ENCODE results near the gene ZNF451. TPM values are rescaled to one million over a fixed set of nuclear protein-coding genes. Genes with fewer than 3 reads are reported as not detected.

The ZNF451 gene
- total and polyA plus RNA-seq, 2 donors (not counting 1 experiment from before 2014, with no cell fraction given), result 25.9 to 86.3 TPM

DNA sequence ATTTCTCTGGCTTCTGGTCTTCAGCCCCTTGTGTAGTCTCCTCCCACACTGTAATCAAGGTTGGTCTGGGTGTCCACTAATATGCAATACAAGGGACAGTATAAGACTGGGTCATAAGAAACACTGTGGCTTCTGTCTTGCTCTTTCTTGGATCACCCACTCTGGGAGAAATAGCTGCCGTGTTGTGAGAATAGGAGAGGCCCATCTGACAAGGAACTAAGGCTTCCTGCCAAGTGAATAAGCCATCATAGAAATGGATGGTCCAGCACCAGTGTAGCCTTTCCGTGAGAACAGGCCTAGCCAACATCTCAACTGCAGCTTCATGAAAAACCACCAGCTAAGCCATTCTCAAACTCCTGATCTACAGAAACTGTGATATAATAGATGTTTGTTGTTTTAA is 105.5 kb downstream of the ZNF451 start:
- no peaks in the 10 kb centered on the region for H3K4me1 ChIP-seq (ENCODE audit: control insufficient read depth in 2 of 2, insufficient read depth in 2 of 2, low read length in 2 of 2)
- ATAC-seq (ENCODE audit: low read depth) (no peak), DNase-seq (no peak)
- H3K27me3 ChIP-seq (replicated peaks in 1 of 4; ENCODE audit: control extremely low read depth in 1 of 4, control insufficient read depth in 3 of 4, insufficient read depth in 4 of 4, low read length in 3 of 4), result no peaks in the 10 kb centered on the region
- Mint-ChIP-seq H3K4me3 (no peak overlapping the region), H3K27ac (no peak overlapping the region), H3K27me3 (no peaks in the 10 kb centered on the region), H3K4me1 (no peaks in the 10 kb centered on the region), H3K9me3 (ENCODE audit: insufficient read depth) (no peaks in the 10 kb centered on the region)
- TF ChIP-seq EZH2 (IDR thresholded peaks at IDR 0.05; ENCODE audit: borderline replicate concordance, insufficient read depth, low read depth, low read length, poor library complexity, severe bottlenecking), result no peak
- TF ChIP-seq, protein P1, sequence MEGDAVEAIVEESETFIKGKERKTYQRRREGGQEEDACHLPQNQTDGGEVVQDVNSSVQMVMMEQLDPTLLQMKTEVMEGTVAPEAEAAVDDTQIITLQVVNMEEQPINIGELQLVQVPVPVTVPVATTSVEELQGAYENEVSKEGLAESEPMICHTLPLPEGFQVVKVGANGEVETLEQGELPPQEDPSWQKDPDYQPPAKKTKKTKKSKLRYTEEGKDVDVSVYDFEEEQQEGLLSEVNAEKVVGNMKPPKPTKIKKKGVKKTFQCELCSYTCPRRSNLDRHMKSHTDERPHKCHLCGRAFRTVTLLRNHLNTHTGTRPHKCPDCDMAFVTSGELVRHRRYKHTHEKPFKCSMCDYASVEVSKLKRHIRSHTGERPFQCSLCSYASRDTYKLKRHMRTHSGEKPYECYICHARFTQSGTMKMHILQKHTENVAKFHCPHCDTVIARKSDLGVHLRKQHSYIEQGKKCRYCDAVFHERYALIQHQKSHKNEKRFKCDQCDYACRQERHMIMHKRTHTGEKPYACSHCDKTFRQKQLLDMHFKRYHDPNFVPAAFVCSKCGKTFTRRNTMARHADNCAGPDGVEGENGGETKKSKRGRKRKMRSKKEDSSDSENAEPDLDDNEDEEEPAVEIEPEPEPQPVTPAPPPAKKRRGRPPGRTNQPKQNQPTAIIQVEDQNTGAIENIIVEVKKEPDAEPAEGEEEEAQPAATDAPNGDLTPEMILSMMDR (IDR thresholded peaks at IDR 0.05), result no peak
- no peak overlapping the region for H3K27ac ChIP-seq (ENCODE audit: low read length in 2 of 2)
- H3K36me3 ChIP-seq (replicated peaks in 1 of 2; ENCODE audit: control extremely low read depth in 1 of 2, control insufficient read depth in 1 of 2, extremely low read depth in 1 of 2, insufficient read depth in 2 of 2, low read length in 1 of 2), result peaks cover 0 to 3% of the 10 kb centered on the region in 2 experiments
- 100% methylated on average over 1 of the region's 2 CpGs for WGBS (ENCODE audit: insufficient coverage)
- H3K9me3 ChIP-seq (ENCODE audit: control extremely low read depth in 1 of 3, control insufficient read depth in 2 of 3, insufficient read depth in 1 of 3, low read length in 2 of 3), result no peaks in the 10 kb centered on the region
- H3K79me2 ChIP-seq (ENCODE audit: control insufficient read depth, insufficient read depth, low read length), result no peaks in the 10 kb centered on the region
- H4K20me1 ChIP-seq (ENCODE audit: control insufficient read depth, insufficient read depth, low read length, poor library complexity, severe bottlenecking), result no peaks in the 10 kb centered on the region
- ChIA-PET POLR2A (no interaction called here), CTCF (no interaction called here)
- no peak overlapping the region for H3K9ac ChIP-seq (ENCODE audit: low read length)
- intact Hi-C loops (cut with micrococcal nuclease), result no loop called here
- no peak overlapping the region for H2AFZ ChIP-seq (ENCODE audit: insufficient read depth, low read depth, low read length, poor library complexity, severe bottlenecking)
- H3K4me2 ChIP-seq (replicated peaks; ENCODE audit: low read depth, low read length, poor library complexity, severe bottlenecking), result no peak overlapping the region
- no peak overlapping the region for H3K4me3 ChIP-seq (ENCODE audit: control extremely low read depth in 1 of 5, extremely low read depth in 1 of 5, insufficient read depth in 1 of 5, low read depth in 2 of 5, low read length in 4 of 5)

DNA sequence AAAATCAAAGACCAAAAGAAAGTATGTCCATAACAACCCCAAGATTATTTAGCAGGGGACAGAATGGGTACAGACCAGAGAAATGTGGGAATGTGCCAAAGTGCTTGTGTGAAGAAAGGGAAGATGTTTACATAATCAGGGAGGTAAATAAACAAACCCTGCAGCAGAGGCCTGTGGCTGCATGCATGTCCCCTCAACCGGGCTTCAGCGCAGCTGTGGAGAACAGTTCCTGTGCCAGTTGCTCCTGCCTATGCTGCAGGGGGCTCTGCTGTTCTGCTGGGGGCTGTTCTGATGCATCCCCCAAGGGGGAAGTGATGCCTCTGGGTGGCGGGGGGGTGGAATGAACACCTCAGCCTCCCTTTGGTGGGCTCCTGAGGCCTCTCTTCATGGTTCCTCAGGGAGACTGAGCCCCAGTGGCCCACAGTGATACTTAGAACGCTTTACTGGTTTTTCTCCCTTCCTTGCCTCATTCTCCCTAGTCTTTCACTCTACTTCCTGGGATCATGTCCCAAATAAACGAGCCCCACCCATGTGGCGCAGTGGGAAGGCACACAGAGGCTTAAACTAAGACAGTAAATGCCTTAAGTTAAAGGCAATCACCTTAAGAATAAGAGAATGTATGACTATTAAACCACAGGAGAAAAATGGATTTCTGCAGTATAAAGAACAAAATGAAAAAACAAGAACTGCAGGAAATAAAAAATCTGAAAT is 109.1 kb downstream of the ZNF451 start:
- CTCF ChIA-PET, result interaction anchor here (0.7 kb wide), 1 partner anchor 96 kb away, joined by 5 read pairs; no protein-coding TSS in a partner anchor
- POLR2A ChIA-PET, result interaction anchor here (0.6 kb wide), 1 partner anchor 119 kb away, joined by 8 read pairs; no protein-coding TSS in a partner anchor

More for the DNA sequence above, 109.1 kb downstream of the ZNF451 start:
- H3K9me3 Mint-ChIP-seq (ENCODE audit: insufficient read depth), result no peaks in the 10 kb centered on the region
- DNase-seq, result no peak
- H3K4me3 ChIP-seq (ENCODE audit: control extremely low read depth in 1 of 5, extremely low read depth in 1 of 5, insufficient read depth in 1 of 5, low read depth in 2 of 5, low read length in 4 of 5), result no peak overlapping the region
- H2AFZ ChIP-seq (ENCODE audit: insufficient read depth, low read depth, low read length, poor library complexity, severe bottlenecking), result no peak overlapping the region
- TF ChIP-seq, protein P1 (IDR thresholded peaks at IDR 0.05), result no peak
- no peak for TF ChIP-seq EZH2 (IDR thresholded peaks at IDR 0.05; ENCODE audit: borderline replicate concordance, insufficient read depth, low read depth, low read length, poor library complexity, severe bottlenecking)
- no peaks in the 10 kb centered on the region for H3K27me3 ChIP-seq (replicated peaks in 1 of 4; ENCODE audit: control extremely low read depth in 1 of 4, control insufficient read depth in 3 of 4, insufficient read depth in 4 of 4, low read length in 3 of 4)
- no peak for ATAC-seq (ENCODE audit: low read depth)
- no peaks in the 10 kb centered on the region for H3K4me1 ChIP-seq (ENCODE audit: control insufficient read depth in 2 of 2, insufficient read depth in 2 of 2, low read length in 2 of 2)
- no peaks in the 10 kb centered on the region for H3K9me3 ChIP-seq (ENCODE audit: control extremely low read depth in 1 of 3, control insufficient read depth in 2 of 3, insufficient read depth in 1 of 3, low read length in 2 of 3)
- H3K4me3 Mint-ChIP-seq, result no peak overlapping the region
- no peak overlapping the region for H3K27ac Mint-ChIP-seq
- no peaks in the 10 kb centered on the region for H3K79me2 ChIP-seq (ENCODE audit: control insufficient read depth, insufficient read depth, low read length)
- no peaks in the 10 kb centered on the region for H3K4me1 Mint-ChIP-seq
- no peak overlapping the region for H3K4me2 ChIP-seq (replicated peaks; ENCODE audit: low read depth, low read length, poor library complexity, severe bottlenecking)
- H3K36me3 ChIP-seq (replicated peaks in 1 of 2; ENCODE audit: control extremely low read depth in 1 of 2, control insufficient read depth in 1 of 2, extremely low read depth in 1 of 2, insufficient read depth in 2 of 2, low read length in 1 of 2), result no peaks in the 10 kb centered on the region
- no peak overlapping the region for H3K27ac ChIP-seq (ENCODE audit: low read length in 2 of 2)
- no peak overlapping the region for H3K9ac ChIP-seq (ENCODE audit: low read length)
- WGBS (ENCODE audit: insufficient coverage), result 92% methylated on average over 4 of the region's 6 CpGs
- intact Hi-C loops (cut with micrococcal nuclease), result no loop called here
- H4K20me1 ChIP-seq (ENCODE audit: control insufficient read depth, insufficient read depth, low read length, poor library complexity, severe bottlenecking), result no peaks in the 10 kb centered on the region
- no peaks in the 10 kb centered on the region for H3K27me3 Mint-ChIP-seq

Measured in B cell (primary cell).